ENCODE data around the gene P4HTM.

DNA sequence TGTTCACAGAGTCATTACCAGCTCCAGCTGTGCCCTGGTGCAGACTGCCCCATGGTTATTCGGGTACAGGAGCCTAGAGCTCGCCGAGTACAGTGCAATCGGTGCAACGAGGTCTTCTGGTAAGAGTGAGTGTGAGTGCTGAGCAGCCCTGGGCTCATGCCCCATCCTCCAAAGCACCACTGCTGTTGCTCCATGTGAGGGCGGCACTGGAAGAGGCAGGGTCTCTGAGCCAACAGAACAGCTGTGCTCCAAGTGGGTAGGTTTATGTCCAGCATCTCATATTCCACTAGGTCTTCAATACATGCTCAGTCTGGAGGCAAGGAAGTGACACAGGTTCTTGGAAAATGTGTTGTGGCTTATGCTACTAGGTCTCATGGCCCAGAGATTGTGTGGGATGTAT, 19.5 kb upstream of the P4HTM start:
- no peak for TF ChIP-seq ZFX (IDR thresholded peaks at IDR 0.05; ENCODE audit: borderline replicate concordance)
- no peak for TF ChIP-seq CTCF (IDR thresholded peaks at IDR 0.05)

Data from 22Rv1 (cell line).